ENCODE measurements around the gene MTA1.

The MTA1 gene

DNA sequence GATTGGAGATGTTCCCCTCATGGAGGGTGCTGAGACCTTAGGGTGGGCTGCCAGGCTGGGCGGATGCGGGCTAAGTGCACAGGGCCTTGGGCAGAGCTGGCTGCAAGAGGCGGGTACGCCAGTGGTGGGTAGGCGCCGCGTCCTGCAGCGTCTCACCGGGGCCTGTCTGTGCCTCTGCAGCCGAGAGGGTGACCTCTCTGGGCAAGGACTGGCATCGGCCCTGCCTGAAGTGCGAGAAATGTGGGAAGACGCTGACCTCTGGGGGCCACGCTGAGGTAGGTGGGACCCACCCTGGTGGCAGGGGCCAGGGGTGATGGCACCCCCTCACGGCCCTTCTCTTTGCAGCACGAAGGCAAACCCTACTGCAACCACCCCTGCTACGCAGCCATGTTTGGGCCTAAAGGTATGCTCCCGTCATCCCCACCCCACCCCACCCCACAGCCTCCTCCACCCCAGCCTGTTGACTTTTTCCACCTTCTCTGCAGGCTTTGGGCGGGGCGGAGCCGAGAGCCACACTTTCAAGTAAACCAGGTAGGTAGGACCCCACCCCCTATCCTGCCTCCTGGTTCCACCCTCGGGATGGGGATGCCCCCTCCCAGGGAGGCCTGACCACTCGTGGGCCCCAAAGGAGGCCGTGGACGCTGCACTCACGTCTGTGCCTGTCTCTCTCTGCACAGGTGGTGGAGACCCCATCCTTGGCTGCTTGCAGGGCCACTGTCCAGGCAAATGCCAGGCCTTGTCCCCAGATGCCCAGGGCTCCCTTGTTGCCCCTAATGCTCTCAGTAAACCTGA is 68.6 kb downstream of the MTA1 start:
- DNase-seq (ENCODE audit: low spot score) = no peak

DNA sequence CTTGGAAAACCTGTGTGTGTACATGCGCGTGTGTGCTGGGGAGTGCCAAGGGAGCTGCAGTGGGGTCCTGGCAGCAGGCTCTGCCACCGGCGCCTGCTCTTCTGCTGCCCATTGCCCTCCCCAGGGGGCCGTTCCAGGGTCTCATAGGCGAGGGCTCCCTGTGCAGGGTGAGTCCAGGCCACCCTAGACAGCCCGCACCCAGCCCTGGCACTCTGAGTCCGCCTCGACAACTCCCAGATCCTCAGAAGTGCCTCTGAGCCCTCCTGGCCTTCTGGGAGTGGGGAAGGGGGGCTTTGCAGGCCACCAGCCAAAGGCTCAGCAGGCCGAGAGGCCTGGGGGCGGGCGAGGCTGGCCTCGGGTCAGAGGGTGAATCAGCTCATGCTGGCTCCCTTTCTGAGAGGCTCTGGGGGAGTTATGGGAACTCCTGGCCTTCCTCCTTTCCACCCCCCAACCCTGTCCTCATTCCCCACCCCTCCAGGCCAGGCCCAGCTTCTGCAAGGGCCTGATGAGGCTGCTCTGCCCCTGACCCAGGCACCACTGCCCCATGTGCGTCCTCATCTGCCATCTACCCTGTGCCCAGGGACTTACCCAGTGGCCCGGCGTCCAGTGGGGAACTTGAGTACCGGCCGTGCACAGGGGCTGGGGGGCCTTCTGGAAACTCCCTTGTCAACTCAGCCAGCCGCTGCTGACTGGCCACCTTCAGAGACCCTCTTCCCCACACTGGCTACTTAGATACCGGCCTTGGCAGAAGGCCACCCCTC is 69.3 kb downstream of the MTA1 start:
- no peak for DNase-seq (ENCODE audit: low spot score)

DNA sequence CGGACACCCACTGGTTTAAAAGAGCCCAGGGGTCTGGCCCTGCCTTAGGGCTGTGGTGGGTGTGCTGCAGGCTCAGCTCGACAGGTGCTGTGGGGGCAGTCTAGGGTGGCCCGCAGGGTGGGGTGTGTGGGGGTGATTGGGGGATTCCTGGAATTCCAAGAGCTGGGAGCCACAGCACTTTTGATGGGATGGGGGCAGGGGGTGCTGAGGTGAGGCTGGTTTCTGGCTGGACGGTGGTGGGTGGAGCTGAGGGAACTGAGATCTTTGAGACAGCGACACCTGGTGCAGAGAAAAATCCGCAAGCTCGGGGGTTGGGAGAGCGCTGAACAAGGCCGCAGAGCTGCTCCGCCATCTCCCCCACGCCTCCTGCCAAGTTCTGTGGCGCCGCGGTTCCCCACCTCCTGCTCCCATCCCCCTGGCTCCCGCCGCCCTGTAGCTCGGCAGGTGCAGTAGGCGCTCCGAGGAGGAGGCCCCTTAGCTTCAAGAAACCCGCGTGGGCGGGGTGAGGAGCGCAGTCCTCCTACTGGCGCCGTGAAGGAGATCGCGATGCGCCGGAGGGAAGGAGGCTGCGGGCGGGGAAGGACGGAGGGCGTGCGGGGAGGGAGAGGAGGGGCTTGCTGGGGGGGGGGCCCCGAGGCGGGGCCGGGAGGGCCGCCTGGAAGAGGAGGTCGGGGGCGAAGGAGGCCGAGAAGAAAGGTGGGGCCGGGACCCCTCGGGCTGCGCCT is 70.1 kb downstream of the MTA1 start:
- DNase-seq (ENCODE audit: low spot score) = peak; percentile 91

DNA sequence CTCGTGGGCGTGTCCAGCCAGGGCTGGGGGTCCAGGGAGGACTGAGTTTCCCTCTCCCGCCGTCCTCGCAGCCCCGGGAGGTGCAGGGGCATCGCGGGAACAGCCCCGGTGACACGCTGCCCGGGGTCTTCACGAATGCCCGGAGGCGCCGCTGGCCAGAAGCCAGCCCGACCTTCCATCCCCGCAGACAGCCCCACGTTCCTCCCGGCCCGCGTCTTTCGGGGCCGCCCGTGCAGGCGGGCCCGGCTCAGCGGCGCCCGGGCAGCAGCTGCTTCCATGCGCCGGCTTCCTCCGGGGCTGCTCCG is 70.6 kb downstream of the MTA1 start:
- DNase-seq (ENCODE audit: low spot score) = no peak

DNA sequence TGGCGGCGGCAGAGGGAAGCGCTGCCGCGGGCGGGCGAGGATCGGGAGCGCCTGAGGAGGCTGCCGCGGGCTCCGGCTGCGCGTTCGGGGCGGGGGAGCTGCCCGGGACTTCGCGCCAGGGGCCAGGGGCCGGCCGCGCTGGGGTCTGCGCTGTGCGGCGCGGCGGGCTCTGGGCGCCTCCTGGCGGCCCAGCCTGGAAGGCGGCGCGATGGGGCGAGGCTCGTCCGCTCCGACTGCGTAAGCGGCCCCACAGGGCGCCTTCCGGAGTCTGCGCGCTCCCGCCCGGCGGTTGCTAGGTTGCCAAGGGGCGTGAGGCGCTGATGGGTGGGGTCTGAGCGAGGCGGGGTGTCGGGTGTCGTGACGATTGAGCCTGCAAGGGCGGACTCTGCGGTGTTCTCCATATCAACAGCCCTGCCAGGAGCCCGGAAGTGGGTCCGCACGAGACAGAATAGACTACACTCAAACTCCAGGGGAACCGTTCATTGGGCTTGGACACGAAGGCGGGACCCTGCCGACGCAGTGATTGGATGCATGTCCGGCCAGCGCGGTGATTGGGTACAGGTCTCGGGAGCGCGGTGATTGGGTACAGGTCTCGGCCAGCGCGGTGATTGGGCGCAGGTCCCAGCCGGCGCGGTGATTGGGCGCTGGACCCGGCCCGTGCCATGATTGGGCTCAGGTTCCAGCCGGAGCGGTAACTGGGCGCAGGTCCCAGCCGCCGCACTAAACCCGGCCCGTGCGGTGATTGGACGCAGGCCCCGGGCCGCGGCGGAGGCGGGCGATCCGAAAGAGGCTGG is 71.1 kb downstream of the MTA1 start, which contains the start of gene TEDC1:
TSS of gene TEDC1 (plus strand) at position 675 of the 794 bp plus-strand sequence. CDS start 130 bp downstream, outside the sequence.
- peak; percentile 98 for DNase-seq (ENCODE audit: low spot score)

DNA sequence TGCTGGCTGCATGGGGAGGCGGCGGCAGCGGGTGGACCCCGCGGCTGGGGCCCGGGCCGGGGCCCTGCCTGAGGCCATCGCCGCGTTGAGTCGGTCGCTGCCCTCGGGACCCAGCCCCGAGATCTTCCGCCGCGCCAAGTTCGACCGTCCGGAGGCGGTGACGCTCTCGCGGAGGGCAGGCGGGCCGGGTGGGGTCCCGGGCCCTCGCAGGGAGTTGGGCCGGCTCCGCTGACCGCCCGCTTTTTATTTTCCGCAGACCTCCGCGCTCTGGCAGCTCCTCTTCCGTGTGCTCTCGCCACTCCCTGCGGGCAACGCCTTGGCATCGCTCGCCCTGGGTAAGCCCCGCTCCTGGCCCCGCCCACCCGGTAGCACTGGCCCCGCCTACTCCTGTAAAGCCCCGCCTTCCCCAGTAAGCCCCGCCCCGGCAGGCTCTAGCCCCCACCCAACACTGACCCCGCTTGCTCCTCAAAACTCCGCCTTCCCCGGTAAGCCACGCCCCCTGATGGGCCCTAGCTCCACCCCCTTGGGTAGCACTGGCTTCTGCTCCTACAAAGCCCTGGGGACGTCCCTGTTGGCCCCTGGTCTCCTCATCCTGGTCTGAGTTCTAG is 71.8 kb downstream of the MTA1 start:
- peak; percentile 80 for DNase-seq (ENCODE audit: low spot score)

DNA sequence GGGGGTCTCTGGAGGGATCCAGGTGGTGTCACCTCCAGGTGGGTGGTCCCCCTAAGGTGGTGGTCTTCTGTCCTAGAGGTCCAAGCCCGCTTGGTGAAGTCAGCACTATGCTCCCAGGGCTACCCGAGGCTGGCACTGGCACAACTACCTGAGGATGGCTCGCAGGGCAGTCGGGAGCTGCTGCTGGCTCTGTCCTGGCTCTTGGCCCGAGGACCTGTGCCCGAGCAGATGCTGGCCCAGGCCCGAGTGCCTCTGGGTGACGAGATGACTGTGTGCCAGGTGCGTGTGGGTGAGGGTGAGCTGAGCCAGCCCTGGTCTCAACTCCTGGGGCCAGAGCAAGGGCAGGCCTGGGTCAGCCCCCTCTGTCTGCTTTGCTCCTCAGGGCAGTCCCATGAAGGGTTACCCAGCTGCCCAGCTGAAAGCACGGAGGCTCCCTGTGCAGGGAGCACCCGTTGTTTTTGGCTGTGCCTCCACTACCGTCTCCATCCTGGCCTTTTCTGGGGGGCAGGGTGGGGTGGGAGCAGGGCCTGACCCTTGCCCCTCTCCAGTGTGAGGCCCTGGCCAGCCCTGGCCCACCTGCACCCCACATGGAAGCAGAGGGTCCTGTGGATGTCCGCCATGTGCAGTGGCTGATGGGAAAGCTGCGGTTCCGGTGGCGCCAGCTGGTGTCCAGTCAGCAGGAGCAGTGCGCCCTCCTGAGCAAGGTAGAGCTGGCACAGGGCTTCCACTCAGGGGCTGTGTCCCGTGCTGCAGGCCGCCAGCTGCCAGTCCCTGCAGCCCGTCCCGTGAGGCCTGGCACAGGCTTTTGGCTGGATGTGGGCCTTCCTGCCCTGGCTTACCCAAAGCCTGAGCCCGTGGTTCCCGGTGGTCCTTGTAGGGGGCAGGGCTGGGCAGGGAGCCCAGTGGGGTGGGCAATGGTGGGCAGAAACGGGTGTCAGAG is 72.7 kb downstream of the MTA1 start:
- no peak for DNase-seq (ENCODE audit: low spot score)

DNA sequence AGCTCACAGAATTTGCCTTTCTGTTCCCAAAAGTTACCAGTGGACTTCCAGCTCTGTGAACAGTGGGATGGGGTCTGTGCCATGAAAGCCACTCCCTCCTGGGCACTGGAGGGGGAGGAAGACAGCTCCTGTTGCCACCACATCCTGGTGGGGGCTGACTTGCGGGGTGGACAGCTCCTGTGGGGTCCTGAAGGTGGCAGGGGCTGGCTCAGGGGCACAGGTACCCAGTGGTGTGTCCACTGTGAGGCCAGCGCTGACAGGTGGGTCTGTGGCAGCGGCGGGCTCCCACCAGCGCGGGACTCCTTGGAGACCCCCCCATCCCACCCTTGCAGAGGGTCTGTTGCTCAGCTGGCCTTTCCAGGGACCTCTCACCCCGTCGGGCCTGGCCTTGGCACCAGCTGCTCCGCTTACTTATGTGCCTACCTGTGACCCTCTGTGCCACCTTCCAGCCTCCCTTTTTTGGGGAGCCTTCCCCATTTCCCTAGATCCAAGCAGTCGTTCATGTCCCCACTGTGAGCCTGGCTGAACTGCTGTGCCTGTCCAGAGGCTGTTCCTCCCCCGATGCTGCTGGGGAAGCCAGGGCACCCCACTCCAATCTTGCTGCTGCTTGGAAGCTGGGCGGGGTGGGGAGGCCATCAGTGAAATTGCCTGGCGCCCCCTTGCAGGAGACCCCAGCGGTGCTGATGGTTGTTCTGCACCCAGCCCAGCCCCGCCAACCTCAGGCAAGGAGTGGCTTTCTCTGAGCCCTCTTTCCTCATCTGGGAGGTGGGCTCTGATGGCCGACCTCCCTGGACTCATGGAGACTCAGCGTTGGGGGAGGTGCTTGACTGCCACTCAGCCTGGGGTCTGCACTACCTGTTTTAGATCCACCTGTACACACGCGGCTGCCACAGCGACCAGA is 73.6 kb downstream of the MTA1 start:
- no peak for DNase-seq (ENCODE audit: low spot score)

DNA sequence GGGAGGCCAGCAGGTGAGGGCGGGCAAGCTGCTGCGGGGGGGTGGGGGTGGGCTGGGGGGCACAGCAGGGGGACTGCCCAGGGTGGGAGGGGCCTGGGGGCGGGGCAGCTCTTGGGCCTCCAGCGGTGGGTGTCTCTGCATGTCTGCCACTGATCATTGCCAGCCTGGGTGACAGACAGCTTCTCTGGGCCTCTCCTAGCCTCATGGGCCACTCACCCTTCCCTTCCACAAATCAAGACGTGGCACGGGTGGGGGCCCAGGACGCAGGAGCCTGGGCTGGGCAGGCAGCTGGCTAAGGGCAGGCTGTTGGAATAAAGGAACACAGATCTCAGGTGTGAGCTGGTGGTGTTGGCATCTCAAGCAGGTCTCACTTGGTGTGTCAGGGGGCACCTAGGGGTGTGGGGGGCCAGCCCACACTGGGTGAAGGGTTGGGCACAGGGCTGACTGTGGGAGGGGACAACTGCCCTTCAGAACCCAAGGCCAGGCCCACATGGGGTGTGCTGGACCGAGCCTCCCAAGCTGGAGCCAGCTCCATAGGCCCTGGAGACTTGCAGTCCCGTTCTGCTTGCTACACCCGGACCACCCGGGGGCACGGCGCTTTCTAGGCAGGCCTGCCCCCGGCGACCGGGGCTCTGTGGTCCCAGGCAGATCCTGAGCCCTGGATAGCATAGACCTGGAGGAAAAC is 74.4 kb downstream of the MTA1 start:
- DNase-seq (ENCODE audit: low spot score) = no peak

DNA sequence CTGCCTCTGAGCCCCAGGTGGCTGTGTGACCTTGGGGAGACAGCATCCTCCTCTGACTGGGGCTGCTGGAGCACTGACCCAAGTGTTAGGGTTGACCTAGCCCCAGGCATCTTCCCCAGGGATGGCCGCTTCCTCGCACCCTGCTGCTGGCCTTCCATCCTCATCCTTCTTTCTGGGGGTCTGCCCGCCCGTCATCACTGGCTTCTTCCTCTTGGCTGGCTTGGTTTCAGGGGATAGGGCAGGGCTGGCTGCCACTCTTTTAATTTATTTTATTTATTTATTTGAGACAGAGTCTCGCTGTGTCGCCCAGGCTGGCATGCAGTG is 74.9 kb downstream of the MTA1 start:
- DNase-seq (ENCODE audit: low spot score) = no peak

DNA sequence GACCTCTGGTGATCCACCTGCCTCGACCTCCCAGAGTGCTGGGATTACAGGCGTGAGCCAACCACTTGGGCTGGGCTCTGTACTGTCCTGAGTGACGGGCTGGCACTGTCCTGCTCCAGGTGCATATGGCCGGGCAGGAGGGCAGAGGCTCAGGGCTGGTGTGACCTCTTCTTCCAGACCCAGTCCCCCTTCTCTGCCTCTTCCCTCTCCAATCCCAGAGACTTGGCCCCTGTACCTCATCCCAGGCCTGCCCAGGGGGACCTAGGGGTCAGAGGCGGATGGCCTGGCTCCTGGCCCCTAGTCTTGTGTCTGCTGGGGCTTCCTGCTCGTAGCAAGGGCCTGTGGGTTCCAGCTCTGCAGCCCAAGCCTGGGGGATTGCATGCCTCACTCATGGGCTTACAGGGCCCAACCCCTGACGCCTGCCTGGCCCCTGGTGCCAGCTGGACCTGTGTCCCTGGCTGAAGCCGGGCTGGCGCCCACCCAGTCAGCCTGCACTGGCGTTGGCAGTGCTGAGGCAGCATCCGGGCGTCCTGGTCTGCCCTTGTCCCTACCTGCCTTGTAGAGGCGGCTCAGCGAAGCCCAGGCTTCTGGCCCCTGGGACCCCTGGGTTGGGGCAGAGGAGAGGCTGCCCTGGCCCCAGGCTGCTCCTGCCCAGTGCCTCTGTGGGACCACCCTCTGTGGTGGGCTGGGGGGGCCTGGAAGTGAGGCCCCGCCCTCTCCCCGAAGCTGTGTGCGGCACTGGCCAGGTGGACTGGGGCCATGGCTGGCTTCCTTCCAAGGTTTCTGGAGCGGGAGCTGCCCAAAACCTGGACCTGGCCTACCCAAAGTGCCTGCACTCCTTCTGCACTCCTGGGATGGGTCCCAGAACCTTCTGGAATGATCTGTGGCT is 75.7 kb downstream of the MTA1 start:
- DNase-seq (ENCODE audit: low spot score) = no peak

DNA sequence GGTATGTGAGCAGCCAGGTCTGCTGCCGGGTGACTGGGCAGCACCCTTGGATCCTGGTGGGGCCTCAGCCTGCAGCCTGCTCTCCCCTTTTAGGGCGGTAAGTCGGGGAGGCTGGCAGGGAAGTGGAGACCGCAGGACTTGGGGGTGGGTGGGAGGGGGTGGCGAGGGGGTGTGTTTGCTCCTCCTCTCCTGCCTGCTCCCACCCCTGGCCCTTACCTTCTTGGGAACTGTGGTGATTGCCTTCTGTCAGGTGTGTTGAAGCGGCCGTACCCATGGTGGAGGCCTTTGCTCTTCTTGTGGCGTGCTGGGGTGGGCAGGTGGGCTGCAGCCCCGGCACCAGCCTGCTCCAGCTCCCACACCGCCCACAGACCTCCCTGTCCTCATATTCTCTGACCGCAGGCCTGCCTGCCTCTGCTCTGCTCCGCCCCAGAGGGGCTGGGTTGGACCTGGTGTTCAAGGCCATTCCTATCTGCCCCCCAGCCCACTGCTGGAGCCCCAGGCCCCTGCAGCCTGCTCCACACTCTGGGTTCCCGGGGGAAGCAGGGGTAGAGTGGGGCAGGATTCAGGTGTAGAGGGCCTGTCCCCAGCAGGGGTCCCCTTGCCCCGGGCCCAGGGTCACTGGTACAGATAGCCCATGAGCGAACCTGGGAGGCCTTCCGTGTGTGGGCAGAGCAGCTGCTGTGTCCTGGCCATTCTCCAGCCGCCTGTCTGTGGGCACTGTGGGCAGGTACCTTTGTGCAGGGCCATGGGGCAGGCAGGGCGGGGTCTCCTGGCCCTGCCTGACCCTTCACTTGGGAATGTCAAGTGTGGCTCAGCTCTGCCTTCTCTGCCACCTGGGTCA is 76.6 kb downstream of the MTA1 start:
- no peak for DNase-seq (ENCODE audit: low spot score)

DNA sequence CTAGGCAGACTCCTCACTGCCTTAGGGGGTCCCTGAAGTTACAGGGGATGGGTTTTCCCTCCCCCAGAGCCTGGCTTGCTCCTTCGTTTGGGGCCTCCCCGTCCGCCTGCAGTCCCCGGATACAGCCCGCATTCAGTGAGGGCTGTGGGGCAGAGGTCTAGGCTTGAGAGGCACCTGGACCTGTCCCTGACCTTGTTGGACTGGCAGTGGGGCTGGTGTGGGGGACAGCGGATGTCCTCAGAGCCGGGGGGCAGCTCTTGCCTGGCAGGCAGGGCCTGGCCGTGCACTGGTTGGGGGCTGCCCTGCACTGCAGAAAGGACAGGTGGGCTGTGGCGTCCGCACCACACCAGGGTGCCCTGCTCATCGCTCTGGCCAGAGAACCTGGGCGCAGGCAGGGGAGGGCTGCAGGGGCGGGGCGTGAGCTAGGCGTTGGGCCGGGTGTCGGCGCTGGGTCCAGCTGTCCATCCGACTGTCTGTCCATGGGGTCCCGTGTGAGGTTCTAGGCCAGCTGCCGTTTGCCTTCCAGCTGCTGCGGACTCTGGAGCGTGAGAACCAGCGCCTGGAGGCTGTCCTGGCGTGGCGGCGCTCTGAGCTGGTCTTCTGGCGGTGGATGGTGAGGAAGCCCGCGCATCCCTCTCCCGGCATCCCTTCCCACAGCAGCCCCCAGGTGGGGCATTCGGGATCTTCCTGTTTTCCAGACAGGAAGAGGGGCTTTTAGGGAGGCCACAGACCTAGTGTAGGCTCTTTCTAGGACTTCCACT is 77.4 kb downstream of the MTA1 start:
- no peak for DNase-seq (ENCODE audit: low spot score)

DNA sequence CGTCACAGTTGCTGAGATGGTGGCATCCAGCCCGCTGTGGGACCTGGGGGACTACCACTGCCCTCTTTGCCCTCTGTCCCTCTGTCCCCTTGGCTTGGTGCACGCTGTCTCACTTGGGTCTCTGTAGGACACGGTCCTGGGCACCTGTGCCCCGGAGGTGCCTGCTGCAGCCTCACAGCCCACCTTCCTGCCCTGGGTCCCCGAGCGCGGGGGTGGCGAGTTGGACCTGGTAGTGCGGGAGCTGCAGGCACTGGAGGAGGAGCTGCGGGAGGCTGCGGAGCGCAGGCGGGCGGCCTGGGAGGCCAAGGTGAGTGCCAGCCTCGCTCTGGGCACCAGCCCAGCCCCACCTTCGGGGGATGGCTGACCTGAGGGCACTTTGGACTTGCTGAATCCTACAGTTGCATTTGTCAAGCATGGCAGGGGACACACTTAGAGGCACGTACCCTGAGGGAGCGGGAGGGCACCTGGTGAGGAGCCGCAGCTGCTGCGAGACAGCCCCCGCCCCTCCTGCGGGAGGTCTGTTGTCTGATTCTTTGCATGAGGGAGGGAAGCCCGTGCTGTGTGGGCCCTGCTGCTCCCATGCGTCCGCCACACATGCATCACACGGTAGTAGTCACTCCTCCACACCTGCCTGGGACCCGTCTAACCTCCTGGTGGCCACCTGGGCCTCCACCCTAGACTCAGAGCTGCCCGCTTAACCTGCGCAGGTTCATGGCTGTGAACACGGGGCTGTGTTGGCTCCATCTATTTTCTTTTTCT is 78.2 kb downstream of the MTA1 start:
- peak; percentile 25 for DNase-seq (ENCODE audit: low spot score)

DNA sequence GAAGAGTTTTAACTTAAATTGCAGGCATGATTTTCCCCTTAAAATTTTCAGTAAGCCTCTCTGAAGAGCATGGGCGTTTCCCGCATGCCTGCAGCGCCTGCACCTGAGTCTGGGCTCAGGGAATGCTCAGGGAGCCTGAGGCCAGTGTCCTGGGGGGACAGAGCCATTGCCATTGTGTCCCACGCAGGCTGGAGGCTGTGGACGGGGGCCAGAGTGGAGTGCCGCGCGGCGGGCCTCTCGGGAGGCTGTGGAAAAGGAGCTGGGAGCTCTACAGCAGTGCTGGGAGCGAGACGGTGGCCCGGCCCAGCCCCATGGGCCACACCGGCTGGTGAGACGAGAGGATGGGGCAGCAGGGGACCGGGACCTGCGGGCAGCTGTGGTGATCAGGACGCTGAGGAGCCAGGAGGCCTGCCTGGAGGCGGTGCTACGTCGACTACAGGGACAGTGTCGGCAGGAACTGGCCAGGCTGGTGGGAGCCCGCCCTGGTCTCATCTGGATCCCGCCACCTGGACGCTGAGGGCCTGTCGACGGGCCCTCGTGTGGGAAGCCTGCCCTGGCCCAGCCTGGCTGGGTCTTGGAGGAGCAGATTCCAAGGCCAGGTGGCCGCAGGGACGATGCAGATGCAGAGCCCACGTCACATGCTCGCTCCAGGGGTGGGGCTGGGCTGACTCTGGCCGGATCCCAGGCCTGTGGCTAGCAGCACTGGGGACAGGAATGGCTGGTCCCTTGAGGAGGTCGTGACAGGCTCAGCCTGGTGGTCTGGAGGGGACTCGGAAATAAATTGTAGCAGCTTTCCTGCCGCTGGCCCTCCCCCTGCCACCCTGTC is 79.0 kb downstream of the MTA1 start:
- no peak for DNase-seq (ENCODE audit: low spot score)
